Glomerular endothelial cell (primary cell): ENCODE data around the gene APLP1. TPM values are rescaled to one million over a fixed set of nuclear protein-coding genes. Genes with fewer than 3 reads are reported as not detected.
"Not testable (repeated sequence)": the region's sequence is repeated elsewhere in the genome, so short reads cannot be mapped to it uniquely, and the experiment has no call there.

Source experiments
- DNase-seq: peaks from one replicate; pipeline ENCODE4 v3.0.0-alpha.2; 2011; ENCODE audit warnings: low read depth, low spot score; ENCODE audit errors: extremely low read depth
- total RNA-seq: library from RNA; depleted of rRNA; stranded (reverse); fragments of >200 nt; gene quantifications from 2 replicates; pipeline ENCODE4 v1.2.3, GENCODE V29; 2015

Gene APLP1
- total RNA-seq, 1 donor from 2014 or later = 14.9 TPM

DNA sequence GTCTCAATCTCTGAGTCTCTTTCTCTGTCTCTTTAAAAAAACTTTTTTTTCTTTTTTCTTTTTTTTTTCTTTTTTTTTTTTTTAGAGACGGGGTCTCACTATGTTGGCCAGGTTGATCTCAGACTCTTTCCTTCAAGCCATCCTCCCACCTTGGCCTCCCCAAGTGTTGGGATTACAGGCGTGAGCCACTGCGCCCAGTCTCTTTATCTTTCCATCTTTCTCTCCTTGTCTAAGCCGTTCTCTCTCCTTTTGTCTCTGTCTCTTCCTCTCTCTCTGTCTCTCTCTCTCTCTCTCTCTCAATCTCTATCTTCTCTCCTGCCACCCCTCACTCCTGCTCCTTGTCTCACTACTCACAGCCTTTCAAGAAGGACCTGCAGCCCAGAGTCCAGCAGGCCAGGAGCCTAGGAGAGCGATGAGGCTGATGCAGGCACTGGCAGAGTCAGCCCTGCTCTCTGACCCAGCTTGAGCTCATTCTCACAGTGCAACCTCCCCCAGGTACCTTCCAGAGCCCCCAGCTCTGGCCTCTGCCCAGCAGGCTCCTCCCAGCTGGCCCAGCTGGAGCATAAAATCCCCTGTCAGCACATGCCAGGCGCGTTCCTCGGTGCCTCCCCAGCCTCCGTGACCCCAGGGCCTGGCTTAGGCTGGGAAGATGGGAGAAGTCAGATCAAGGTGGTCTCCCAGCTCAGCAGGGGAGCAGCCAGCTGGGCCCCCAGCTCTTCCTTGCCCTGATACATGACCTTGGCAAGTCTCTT, 16.2 kb upstream of the APLP1 start, which contains the start of gene NPHS1:
NPHS1 (minus strand) TSS at position 476 of the 752 bp plus-strand sequence. CDS start 667 bp downstream, outside the sequence.
- DNase-seq = no peak

DNA sequence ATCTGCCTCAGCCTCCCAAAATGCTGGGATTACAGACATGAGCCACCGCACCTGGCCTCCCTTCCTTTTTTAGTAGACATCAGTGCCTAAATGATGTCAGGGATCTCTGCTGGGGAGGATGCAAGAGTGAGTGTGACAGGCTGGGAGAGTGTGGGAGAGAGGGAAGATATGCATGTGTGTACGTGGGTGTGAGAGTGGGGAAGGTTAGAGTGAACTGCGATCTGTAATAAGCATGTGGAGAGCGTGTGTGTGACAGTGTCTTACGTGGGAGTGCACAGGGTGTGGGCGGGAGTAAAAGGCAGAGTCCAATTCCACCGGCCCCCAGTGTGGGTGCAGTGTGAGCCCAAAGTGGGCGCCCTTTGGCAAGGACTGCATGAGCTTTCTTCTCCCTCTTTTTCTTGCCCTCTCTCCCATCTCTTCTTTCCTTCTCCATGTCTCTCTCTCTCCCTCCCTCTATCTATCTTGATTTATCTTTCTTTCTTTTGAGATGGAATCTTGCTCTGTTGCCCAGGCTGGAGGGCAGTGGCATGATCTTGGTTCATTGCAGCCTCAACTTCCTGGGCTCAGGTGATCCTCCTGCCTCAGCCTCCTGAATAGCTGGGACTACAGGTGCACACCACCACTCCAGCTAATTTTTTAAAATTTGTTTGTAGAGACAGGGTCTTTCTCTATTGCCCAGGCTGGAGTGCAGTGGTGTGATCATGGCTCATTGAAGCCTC, 15.2 kb upstream of the APLP1 start:
- no peak for DNase-seq

DNA sequence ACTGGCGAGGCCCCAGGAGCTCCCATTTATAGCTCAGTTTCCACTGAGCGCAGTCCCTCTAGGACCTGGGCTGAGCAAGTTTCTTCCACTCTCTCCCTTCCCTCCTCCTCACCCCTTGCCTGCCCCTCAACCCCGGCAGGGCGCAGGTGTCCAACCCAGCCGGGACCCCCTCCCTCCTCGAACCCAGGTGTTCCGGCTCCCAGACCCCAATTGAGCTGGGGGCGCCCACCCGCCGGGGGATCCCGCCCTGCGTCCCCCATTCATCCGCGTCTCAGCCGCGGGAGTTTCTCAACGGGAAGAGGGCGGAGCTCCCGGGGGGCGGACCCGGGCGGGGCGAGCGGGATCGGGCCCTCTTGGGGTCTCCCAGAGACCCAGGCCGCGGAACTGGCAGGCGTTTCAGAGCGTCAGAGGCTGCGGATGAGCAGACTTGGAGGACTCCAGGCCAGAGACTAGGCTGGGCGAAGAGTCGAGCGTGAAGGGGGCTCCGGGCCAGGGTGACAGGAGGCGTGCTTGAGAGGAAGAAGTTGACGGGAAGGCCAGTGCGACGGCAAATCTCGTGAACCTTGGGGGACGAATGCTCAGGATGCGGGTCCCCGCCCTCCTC, 11.7 kb upstream of the APLP1 start, which contains the start of gene KIRREL2:
KIRREL2 (plus strand) TSS at position 366 of the 604 bp plus-strand sequence; CDS start at position 575, 209 bp downstream.
- no peak for DNase-seq

DNA sequence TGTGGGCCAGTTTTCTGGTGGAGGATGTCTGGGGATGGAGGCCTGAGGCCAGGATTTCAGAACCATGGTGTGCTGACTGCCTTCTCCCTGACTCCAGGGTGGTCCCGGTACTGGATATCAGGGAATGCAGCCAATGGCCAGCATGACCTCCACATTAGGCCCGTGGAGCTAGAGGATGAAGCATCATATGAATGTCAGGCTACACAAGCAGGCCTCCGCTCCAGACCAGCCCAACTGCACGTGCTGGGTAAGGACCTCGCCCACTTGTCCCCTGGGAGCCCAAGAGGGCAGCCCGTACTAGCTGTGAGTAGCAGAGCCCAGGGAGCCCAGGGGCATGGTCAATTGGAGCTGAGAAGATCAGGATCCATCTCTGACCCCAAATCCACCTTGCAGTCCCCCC, 10.1 kb upstream of the APLP1 start:
- no peak for DNase-seq

DNA sequence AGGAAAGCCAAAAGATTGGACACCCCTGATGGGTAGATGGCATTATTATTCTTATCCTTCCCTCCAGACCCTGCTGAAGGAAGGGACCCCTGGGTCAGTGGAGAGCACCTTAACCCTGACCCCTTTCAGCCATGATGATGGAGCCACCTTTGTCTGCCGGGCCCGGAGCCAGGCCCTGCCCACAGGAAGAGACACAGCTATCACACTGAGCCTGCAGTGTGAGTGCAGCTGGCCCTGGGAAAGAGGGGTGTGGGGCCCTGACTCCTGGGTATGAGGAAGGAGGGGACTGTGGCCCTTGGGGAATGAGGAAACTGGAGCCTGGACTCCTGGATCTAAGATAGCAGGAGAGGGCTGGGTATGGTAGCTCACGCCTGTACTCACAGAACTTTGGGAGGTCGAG, 9.0 kb upstream of the APLP1 start:
- no peak for DNase-seq

DNA sequence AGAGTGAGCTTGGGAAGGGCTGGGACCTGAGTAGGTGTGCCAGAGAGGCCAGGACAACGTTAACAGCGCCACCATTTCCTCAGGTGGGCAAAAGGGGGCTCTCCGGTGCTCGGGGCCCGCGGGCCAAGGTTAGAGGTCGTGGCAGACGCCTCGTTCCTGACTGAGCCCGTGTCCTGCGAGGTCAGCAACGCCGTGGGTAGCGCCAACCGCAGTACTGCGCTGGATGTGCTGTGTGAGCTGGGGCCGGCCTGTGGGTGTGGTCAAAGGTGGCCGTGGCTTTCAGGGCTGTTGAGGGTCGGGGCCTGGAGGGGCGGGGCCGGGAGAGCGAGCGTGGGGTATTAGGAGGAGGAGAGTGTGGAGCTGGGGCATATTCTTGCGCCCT, 7.9 kb upstream of the APLP1 start:
- DNase-seq = no peak

DNA sequence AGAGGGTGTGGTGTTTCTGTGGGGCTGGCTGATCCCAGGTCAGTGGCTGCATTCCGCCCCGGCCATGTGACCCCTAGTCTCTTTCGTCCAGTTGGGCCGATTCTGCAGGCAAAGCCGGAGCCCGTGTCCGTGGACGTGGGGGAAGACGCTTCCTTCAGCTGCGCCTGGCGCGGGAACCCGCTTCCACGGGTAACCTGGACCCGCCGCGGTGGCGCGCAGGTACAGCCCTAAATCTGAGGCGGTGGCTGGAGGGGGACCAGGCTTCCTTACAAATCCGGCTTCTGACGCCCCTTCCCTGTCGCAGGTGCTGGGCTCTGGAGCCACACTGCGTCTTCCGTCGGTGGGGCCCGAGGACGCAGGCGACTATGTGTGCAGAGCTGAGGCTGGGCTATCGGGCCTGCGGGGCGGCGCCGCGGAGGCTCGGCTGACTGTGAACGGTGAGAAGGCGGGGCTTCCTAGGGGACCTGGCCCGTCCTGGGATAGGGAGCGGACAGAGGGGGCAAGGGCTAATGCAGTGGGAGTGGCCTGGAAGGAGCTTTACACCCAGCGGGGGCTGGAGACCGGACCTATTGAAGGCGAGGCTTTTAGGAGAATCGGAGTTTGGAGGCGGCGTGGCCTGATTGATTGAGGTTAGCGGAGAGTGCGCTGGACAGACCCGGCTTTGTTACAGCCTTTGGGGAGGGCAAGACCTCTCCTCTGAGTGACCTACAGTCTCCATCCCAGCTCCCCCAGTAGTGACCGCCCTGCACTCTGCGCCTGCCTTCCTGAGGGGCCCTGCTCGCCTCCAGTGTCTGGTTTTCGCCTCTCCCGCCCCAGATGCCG, 7.3 kb upstream of the APLP1 start:
- no peak for DNase-seq

DNA sequence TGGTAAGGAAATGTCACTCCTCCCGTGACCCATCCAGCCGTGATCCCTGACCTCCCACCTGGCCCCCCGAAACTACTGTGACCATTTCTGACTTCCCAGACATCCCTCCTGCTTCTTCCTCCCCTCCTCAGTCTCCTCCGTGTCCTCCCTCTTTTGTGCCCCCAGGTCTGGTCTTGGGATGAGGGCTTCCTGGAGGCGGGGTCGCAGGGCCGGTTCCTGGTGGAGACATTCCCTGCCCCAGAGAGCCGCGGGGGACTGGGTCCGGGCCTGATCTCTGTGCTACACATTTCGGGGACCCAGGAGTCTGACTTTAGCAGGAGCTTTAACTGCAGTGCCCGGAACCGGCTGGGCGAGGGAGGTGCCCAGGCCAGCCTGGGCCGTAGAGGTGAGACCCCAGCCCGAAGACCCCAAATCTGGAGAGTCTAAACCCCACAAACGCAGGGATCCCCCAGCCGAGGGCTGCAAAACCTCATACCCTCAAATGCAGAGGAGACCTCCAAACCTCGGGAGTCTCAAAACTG, 6.7 kb upstream of the APLP1 start:
- no peak for DNase-seq

DNA sequence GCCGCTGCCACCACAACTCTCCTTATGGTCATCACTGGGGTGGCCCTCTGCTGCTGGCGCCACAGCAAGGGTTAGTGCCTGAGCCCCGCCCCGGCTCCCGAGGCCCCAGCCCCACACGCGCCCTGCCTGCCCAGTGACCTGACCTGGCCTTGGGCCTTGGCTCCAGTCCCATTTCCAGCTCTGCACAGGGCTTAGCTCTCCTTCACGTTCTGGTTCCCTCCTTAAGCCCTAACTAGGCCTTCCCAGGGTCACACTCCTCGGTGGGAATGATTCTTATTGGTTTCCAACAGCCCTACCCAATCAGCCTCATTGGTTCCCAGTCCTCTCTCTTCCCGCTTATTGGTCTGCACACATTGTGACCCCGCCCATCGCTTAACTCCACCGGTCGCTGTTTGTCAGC, 5.8 kb upstream of the APLP1 start:
- no peak for DNase-seq

DNA sequence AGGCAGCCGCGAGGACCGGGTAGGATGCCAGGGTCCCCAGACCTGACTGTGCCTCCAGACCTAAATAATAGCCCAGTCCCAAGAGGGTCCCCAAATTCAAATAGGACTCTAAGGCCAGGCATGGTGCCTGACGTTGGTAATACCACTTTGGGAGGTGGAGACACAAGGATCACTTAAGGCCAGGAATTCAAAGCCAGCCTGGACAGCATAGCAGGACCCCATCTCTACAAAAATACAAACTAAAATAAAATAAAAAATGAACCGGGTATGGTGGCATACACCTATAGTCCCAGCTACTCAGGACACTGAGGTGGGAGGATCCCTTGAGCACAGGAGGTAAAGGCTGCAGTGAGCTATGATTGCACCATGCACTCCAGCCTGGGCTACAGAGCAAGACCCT, 5.4 kb upstream of the APLP1 start:
- DNase-seq = no peak

DNA sequence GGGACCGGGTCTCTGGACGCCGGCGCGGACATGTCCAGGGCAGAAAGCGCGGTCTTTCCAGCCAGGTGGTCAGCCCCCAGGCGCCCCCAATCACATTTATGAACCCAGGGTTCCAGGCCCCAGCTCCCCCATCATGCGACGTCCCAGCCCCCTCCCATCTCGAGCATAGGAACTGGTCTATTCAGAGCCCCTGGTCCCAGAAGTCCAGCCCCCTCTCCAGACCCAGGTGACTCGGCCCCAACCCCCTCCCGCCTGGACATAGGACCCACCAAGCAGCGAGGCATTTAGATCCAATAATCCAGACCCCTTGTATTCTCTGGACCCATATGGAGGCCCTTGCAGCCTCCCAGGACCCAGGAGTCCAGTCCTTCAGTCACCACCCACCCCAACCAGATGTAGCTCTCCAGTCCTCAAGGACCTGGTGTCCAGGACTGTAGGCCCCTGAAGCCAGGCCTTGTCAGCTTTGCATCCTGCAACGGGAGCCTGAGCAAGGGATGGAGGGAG, 501 bp downstream of the APLP1 start:
- no peak for DNase-seq

DNA sequence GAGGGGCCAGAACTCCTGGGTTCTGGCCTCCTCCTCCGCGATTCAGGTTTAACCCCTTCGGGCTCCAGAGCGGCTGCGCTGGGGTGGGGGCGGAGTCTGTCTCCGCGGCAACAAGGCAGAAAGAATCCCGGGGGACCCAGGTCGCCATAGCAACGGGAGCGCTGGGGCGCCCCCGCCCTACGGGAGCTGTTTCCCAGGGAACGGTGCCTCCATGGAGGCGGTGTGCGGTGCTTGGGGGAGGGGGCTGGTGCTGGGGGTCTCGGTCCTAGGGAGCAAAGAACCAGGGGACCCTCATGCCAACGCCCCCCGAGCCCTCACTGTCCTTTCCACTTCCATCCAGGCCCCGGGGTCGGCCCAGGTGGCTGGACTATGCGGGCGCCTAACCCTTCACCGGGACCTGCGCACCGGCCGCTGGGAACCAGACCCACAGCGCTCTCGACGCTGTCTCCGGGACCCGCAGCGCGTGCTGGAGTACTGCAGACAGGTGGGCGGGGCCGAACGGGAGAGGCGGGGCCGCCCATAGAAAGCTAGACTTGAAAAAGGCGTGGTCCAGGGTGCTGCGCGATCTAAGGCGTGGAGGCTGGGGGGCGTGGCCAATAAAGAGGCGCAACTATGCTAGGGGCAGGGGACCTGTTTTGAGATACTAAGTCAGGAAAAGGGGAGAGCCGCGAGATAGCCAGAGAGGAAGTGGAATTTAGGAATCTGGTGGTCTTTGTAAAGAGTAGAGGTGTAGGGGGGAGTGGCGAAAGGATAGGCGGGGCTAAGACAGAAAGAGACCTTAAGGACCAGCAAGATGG, 1.2 kb downstream of the APLP1 start:
- no peak for DNase-seq

DNA sequence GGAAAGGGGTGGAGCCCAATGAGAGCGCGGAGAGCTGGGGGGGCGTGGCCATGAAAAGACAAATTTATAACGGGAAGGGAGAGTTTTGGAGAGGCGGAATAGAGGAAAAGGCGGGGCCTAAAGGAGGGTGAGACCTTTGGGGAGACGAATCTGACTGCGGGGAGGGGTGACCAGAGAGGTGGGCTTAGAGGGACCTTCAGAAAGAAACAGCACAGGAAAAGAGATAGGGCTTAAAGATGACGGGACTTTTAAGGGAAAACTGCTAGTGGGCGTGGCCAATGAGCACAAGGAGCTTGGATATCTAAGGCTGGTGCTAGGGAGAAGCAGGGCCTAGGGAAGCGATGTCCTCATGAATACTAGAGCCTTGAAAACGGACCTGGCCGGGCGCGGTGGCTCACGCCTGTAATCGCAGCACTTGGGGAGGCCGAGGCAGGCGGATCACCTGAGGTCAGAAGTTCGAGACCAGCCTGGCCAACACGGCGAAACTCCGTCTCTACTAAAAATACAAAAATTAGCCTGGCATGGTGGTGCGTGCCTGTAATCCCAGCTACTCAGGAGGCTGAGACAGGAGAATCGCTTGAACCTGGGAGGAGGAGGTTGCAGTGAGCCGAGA, 1.9 kb downstream of the APLP1 start:
- DNase-seq = not testable (repeated sequence)

DNA sequence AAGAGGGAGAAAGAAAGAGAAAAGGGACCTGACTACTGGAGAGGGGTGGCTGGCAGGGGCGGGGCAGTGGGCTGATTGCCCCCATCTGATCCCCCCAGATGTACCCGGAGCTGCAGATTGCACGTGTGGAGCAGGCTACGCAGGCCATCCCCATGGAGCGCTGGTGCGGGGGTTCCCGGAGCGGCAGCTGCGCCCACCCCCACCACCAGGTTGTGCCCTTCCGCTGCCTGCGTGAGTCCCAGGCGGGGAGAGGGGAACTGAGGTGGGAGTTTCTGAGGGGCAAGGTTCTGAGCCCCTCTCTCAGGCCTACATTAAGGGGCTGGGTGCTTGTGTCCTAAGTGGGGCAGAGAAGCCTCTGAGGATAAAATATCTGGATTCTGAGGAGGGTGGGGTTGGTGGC, 2.4 kb downstream of the APLP1 start:
- no peak for DNase-seq

DNA sequence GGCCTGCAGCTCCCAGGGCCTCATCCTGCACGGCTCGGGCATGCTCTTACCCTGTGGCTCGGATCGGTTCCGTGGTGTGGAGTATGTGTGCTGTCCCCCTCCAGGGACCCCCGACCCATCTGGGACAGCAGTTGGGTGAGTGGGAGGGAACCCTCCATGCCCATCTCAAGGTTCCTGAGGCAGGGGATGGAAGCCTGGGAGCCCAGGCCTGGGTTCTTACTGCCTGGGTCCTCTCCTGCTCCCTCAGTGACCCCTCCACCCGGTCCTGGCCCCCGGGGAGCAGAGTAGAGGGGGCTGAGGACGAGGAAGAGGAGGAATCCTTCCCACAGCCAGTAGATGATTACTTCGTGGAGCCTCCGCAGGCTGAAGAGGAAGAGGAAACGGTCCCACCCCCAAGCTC, 3.2 kb downstream of the APLP1 start:
- DNase-seq = no peak

DNA sequence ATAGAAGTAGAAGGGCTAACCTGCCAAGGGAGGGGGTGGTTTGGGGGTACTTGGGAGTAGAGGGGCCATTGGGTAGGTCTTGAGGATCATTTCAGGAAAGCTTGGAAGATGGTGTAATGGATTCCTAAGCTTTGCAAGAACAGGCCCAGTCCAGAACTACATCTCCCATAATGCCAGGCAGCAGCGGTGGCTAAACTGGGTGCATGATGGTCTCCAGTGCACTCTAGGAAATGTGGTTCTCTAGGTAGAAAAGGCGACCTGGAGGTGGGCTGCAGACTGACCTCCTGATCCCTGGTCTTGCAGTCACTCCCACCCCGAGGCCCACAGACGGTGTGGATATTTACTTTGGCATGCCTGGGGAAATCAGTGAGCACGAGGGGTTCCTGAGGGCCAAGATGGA, 3.8 kb downstream of the APLP1 start:
- no peak for DNase-seq

DNA sequence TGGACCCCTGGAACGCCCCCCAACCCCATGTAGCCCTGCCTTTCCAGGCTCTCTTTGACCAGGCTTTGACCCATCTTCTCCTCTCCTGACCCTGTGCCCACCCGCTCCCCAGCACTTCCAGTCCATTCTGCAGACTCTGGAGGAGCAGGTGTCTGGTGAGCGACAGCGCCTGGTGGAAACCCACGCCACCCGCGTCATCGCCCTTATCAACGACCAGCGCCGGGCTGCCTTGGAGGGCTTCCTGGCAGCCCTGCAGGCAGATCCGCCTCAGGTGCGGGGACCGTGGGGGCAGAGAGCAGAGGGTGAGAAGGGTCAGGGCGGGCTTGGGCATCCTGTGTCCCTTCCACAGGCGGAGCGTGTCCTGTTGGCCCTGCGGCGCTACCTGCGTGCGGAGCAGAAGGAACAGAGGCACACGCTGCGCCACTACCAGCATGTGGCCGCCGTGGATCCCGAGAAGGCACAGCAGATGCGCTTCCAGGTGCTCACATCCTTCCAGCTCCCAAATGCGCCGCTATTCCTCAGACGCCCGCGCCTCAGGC, 6.1 kb downstream of the APLP1 start:
- no peak for DNase-seq

DNA sequence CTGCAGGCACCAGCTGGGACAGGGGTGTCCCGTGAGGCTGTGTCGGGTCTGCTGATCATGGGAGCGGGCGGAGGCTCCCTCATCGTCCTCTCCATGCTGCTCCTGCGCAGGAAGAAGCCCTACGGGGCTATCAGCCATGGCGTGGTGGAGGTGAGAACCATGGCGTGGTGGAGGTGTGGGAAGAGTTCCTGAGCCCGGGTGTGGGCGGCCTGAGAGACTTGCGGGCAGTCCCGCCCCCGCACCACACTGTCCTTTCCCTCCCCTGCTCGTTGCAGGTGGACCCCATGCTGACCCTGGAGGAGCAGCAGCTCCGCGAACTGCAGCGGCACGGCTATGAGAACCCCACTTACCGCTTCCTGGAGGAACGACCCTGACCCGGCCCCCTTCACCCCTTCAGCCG, 10.7 kb downstream of the APLP1 start:
- DNase-seq = no peak

DNA sequence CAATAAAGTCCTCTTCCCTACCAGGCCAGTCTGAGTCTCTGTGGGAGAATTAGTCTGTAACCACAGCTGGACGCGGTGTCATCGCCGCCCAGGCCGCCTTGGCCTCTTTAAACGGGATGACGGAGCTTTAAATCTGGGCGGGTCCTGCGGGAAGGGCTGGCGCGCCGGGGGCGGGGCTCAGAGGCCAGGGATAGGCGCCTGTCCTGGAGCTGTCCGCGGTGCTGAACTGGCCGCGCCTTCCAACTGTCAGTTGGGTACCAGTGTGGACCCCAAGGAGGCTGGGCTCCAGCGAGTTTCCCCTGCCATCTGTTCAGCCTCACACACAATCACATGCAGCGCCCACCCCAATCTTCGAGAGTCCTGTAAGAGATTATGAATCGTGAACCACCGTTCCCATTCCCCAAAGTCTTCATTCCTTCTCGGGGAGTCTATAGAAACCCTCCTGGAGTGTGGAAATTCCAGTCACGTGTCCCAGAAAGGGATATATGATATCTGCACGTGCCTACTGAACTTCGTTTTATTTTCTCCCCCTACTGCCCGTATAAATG, 11.5 kb downstream of the APLP1 start:
- DNase-seq = no peak
